Osteocyte (in vitro differentiated cells): ENCODE results near the gene XIRP1. TPM values are rescaled to one million over a fixed set of nuclear protein-coding genes. Genes with fewer than 3 reads are reported as not detected.
A peak's percentile ranks its signal among the peaks of the same experiment; 100 is the strongest.

ENCODE experiments used
- DNase-seq: peaks from one replicate; pipeline ENCODE4 v3.0.0; 2021; ENCODE audit warnings: mixed read lengths; ENCODE audit not compliant: unreplicated experiment; ENCODE audit errors: extremely low spot score
- H3K27ac Mint-ChIP-seq: one replicate; pipeline ENCODE4 v1.8.0; 2021; ENCODE audit warnings: mild to moderate bottlenecking, mixed read lengths; ENCODE audit not compliant: unreplicated experiment
- H3K27me3 Mint-ChIP-seq: one replicate; pipeline ENCODE4 v1.8.0; 2021; ENCODE audit warnings: mixed read lengths; ENCODE audit not compliant: unreplicated experiment
- H3K36me3 Mint-ChIP-seq: one replicate; pipeline ENCODE4 v1.8.0; 2021; ENCODE audit warnings: mixed read lengths; ENCODE audit not compliant: unreplicated experiment
- H3K4me1 Mint-ChIP-seq: one replicate; pipeline ENCODE4 v1.8.0; 2021; ENCODE audit warnings: mixed read lengths; ENCODE audit not compliant: unreplicated experiment
- H3K4me3 Mint-ChIP-seq: one replicate; pipeline ENCODE4 v1.8.0; 2021; ENCODE audit warnings: mild to moderate bottlenecking, moderate library complexity, mixed read lengths; ENCODE audit not compliant: unreplicated experiment
- H3K9me3 Mint-ChIP-seq: one replicate; pipeline ENCODE4 v1.8.0; 2021; ENCODE audit warnings: mixed read lengths; ENCODE audit not compliant: unreplicated experiment
- total RNA-seq: library from RNA; stranded (reverse); gene quantifications from 2 replicates; pipeline ENCODE4 v1.2.1, GENCODE V29; 2021
- TF ChIP-seq, protein P1 (sequence below): fragments of 200-600 bp; sonication (generic); IDR thresholded peaks from 2 replicates; pipeline ENCODE4 v1.5.0; 2021; ENCODE audit warnings: antibody characterized with exemption, mild to moderate bottlenecking, moderate library complexity

XIRP1 gene
- total RNA-seq, 1 donor from 2014 or later = not detected

DNA sequence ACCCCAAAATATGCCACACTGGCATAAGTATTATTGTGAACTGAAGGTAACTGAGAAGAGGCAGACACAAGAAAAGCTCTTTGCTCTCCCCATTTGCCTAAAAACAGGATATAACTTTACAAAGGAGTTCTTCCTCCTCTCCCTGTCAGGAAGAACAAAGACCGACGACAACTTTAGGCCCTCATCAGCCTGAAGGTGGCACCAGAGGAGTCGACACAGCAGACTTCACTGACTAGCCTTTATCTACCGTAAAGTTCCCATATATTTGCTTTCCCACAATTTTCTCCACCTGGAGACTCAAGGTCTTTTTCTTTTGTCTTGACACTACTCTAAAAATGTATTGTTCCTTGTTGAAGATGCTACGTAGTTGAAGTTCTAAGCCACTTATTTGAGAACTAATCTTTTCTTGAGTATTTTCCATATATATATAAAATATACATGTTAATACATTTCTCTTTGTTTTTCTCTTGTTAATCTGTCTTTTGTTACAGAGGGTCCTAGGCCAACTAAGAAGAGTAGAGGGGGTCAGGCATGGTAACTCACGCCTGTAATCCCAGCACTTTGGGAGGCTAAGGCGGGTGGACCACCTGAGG, 16.2 kb upstream of the XIRP1 start:
- no peaks in the 10 kb centered on the region for H3K9me3 Mint-ChIP-seq
- peaks cover 33% of the 10 kb centered on the region for H3K27me3 Mint-ChIP-seq
- H3K4me1 Mint-ChIP-seq = no peaks in the 10 kb centered on the region
- H3K4me3 Mint-ChIP-seq = no peak overlapping the region
- H3K27ac Mint-ChIP-seq = no peak overlapping the region
- H3K36me3 Mint-ChIP-seq = no peaks in the 10 kb centered on the region
- no peak for DNase-seq
- TF ChIP-seq, protein P1, sequence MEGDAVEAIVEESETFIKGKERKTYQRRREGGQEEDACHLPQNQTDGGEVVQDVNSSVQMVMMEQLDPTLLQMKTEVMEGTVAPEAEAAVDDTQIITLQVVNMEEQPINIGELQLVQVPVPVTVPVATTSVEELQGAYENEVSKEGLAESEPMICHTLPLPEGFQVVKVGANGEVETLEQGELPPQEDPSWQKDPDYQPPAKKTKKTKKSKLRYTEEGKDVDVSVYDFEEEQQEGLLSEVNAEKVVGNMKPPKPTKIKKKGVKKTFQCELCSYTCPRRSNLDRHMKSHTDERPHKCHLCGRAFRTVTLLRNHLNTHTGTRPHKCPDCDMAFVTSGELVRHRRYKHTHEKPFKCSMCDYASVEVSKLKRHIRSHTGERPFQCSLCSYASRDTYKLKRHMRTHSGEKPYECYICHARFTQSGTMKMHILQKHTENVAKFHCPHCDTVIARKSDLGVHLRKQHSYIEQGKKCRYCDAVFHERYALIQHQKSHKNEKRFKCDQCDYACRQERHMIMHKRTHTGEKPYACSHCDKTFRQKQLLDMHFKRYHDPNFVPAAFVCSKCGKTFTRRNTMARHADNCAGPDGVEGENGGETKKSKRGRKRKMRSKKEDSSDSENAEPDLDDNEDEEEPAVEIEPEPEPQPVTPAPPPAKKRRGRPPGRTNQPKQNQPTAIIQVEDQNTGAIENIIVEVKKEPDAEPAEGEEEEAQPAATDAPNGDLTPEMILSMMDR = peak; percentile 64

DNA sequence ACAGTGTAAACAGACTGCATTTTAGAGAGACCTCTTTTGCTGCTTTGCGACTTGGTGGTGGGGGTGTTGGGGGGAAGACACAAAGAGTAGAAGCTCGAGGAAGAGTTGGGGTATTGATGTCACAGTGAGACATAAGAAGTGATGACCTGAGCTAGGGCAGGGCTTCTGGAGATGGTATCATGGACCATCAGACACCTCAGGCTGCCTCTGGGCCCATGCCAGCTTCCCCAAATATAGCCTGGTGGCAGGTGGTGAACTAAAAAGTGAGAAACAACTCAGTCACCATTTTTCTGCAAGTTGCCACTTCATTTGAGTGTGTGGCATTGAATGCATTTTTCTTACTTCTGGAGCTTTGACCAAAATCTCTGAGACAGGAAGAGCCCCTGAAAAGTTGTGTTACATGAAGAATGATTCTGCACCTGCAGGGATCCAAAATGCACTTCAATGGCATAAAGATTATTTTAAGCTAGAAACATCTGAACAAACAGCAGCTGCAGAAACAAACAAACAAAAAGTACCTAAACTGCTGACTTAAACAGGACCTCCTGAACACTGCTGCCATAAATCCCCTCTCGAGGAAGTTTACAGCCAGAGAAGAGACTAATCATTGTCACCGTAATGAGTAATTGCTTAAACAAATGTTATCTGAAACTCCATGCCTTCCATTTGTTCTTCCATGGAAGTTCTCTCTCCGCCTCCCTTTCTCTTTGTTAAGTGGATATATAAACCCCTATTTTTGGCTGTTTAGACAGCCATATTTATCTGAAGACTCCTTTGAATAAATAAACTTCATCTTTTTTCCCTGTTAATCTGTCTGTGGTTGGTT, 15.2 kb upstream of the XIRP1 start:
- H3K27me3 Mint-ChIP-seq = peaks cover 38% of the 10 kb centered on the region
- no peak for DNase-seq
- H3K36me3 Mint-ChIP-seq = no peaks in the 10 kb centered on the region
- H3K4me3 Mint-ChIP-seq = no peak overlapping the region
- H3K4me1 Mint-ChIP-seq = no peaks in the 10 kb centered on the region
- TF ChIP-seq, protein P1 = no peak
- H3K9me3 Mint-ChIP-seq = no peaks in the 10 kb centered on the region
- no peak overlapping the region for H3K27ac Mint-ChIP-seq

DNA sequence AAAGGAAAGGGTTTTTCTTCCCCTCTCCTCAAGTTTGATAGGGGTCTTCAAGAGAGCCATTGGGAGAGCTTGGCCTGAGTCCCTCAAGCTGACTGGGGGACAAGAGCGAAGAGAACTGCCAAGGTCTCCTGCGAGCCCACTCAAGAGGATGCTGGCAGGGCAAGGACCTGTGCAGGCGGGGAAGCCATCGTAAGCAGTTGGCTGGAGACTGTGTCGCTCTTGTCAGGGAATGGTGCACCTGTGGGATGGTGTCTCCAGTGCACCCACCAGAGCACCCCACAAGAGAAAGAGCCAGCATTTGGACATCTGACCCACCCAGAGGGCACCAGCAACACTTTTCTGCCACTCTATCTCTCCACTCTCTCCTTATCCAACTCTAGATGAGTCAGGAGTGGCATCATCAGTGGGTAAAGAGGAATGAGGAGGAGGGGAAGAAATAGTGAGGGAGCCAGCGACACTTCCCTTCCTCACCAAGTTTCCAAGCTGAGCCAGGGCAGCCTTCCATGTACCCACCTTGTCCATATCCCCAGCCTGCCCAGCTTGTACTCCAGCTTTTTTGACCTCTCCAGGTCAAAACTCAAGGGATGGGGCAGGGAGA, 13.6 kb upstream of the XIRP1 start:
- Mint-ChIP-seq H3K9me3 (no peaks in the 10 kb centered on the region), H3K27me3 (peaks cover 48% of the 10 kb centered on the region), H3K4me3 (no peak overlapping the region), H3K36me3 (no peaks in the 10 kb centered on the region), H3K4me1 (no peaks in the 10 kb centered on the region), H3K27ac (no peak overlapping the region)
- no peak for DNase-seq
- TF ChIP-seq, protein P1 = no peak

DNA sequence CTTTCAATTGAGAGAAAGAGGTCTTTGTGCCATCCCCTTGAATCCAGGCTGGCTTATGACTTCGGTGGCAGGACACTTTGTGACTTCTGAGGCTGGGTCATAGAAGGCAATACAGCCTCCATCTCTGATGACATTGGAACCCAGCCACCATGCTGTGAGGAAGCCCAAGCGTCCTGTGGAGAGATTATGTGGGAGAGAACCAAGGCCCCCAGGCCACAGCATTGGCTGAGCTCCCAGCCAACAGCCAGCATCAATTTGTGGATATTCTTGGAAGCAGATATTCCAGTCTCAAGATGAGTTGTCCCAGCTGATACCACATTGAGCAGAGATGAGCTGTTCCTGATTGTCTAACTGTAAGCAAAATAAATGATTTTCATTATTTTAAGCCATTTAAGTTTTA, 12.7 kb upstream of the XIRP1 start:
- TF ChIP-seq, protein P1 = no peak
- Mint-ChIP-seq H3K27me3 (peaks cover 50% of the 10 kb centered on the region), H3K36me3 (no peaks in the 10 kb centered on the region), H3K9me3 (no peaks in the 10 kb centered on the region), H3K4me1 (no peaks in the 10 kb centered on the region), H3K27ac (no peak overlapping the region), H3K4me3 (no peak overlapping the region)
- no peak for DNase-seq

DNA sequence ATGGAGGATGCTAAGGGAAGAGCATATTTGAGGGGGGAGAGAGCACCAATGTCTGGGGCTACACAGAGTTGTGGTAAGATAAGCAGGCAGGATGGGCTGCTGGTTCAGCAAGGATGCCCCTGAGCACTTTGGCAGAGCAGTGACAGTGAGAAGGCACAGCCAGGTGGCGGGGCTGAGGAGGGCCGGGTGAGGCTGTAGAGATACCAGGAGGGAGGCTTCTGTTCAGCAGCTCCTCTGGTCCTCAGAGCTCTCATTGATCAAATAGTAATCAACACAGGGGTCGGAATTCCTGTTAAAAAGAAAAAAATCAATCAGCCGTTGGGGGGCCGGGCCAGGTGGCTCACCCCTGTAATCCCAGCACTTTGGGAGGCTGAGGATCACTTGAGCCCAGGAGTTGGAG, 11.5 kb upstream of the XIRP1 start:
- H3K27me3 Mint-ChIP-seq = peaks cover 50% of the 10 kb centered on the region
- TF ChIP-seq, protein P1 = no peak
- H3K27ac Mint-ChIP-seq = no peak overlapping the region
- H3K9me3 Mint-ChIP-seq = no peaks in the 10 kb centered on the region
- H3K4me3 Mint-ChIP-seq = no peak overlapping the region
- no peaks in the 10 kb centered on the region for H3K4me1 Mint-ChIP-seq
- peak; percentile 64 for DNase-seq
- H3K36me3 Mint-ChIP-seq = no peaks in the 10 kb centered on the region
